Glomerular visceral epithelial cell (primary cell): ENCODE results near the gene PRPF6.
A peak's percentile ranks its signal among the peaks of the same experiment; 100 is the strongest.

Source experiments
- DNase-seq: peaks from one replicate; pipeline ENCODE4 v3.0.0-alpha.2; 2016; ENCODE audit errors: extremely low spot score

The PRPF6 gene

DNA sequence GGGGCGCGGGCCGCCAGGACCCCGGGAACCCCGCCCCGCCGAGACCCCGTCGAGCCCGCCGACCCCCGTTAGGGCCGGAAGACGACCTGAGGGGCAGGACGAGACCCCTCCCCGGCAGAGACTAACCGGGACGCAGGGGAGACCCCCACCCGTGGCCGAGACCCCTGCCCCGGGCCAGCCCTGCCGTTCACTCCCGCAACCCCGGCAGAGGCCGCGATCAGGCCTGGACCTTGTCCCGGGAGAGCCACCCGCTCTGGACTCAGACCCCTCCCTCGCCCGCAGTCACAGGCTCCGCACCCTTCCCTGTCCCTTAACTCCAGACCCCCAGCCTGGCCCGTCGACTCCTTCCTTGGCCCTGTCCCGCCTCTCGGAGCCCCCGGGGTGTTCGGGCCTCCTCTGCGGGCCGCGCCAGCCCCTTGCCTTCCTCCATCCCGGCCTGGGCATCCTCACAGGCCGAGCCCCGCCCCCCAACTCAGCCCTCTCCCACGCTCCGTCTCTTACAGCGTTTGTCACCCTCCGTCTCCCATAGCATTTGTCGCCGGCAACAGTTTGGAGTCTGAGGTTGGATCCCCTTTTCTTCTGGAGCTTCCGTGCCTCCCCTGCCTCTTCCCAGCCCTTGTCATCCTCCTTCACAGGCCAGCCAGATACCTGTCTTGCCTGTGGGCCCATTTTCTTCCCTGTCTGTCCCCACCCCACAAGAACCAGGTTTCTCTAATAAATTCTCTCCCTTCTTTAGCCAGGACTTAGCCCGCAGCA lies 82.6 kb downstream of the PRPF6 start:
- no peak for DNase-seq

DNA sequence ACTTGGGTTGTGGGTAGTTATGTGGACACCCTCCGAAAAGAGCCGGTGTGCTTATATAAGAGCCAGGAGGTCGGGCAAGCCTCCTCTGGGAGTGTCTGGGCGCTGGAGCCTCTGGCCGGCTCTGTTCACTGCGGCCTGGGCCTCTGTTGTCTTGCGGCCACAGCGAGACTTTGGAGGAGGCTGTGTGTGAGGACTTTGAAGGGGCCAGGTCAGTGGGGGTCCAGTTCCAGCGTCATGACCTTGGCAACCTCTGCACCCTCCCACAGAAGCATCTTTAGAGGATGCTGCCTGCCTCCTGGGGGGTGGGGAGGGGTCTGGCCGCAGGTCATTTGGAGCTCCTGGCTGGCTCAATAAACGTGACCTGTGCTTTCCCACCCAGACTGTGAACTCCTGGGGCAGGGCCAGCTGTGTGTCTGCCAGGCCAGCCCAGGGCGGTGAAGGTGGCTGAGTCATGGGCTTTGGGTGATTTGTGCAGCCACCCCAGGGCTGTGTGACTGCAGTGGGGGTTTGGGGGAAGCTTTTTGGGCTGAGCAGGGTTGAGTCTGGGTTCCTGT lies 83.3 kb downstream of the PRPF6 start:
- peak; percentile 81 for DNase-seq

DNA sequence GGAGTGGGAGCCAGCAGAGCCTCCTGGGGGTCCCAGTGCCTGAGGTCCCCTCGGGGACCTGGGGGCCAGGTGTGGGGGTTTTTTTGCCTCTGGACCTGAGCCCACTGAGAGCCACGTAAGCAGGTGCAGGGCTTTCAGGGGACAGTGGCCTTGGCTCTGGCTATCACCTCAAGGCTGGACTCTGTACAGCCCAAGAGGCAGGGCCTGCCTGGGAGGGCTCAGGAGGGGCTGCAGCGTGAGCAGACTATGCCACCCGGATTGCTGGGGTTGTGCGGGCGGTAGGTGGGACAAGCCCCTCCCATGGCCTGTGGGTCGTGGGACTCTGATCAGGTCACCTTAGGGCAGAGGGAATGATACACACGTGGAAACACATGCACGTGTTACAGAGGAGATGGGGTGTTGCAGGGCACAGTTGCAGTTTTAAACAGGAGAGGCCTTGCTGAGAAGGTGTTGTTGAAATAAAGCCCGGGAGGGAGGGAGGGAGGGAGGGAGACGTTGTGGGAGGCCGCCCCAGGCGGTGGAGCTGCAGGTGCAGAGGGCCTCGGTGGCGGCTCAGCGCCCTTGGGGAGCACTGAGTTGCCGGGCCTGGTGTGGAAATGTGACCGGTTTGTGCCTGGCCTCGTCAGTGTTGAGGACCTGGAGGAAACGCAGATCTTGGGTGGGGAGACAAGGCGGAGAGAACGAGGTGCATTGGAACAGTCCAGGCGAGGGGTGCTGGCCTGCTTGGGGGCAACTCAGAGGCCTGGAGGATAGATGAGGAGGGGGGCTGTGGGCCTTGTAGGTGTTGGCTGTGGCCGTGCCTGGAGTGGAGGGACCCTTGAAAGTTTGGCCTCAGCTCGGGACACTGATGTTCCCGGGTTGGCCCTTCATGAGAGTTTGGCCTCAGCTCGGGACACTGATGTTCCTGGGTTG lies 84.4 kb downstream of the PRPF6 start:
- DNase-seq = no peak

DNA sequence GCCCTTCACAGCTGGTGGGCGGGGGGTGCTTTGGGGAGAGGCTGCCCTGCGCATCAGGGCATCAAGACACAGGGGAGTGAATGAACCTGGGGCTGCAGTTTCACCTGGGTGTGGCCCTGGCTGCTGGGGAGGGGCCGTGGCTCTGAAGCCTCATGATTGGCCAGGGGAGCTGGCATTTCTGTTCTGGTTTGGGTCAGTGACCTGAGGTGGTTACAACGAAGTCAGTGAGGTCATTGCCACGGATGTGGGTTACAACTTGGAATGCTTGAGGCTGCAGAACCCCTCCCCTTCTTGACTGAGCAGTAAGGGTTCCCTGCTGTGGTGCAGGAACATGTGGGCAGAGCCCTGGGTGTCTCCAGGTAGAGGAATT lies 85.0 kb downstream of the PRPF6 start:
- peak; percentile 97 for DNase-seq

DNA sequence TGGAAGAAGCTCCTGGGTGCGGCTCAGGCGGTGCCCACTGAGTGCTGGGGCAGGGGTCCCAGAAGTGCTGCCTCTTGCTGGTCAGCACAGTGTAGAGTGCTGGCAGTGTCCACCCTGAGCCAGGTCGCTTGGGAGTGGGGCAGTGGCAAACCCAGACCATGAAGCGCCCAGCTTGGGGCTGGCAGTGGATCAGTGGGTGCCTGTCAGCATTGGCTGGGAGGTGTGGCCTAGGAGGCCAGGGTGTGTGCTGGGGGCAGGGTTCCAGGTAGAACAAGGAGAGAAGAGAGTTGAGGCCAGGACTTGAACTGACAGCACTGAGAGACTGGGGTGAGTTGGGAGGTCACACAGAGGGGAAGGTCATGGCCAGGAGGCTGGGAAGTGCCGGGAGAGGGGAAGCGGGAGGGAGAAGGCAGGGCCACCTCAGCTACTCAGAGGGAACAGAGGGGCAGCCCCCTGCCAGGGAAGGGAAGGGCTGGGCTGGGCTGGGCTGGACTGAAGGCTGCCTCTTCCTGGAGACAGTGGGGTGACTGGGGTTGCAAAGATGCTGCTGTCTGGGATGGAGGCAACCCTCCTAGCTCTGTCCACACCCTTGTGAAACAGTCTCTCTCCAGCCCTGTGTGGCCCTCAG lies 86.2 kb downstream of the PRPF6 start:
- DNase-seq = no peak

DNA sequence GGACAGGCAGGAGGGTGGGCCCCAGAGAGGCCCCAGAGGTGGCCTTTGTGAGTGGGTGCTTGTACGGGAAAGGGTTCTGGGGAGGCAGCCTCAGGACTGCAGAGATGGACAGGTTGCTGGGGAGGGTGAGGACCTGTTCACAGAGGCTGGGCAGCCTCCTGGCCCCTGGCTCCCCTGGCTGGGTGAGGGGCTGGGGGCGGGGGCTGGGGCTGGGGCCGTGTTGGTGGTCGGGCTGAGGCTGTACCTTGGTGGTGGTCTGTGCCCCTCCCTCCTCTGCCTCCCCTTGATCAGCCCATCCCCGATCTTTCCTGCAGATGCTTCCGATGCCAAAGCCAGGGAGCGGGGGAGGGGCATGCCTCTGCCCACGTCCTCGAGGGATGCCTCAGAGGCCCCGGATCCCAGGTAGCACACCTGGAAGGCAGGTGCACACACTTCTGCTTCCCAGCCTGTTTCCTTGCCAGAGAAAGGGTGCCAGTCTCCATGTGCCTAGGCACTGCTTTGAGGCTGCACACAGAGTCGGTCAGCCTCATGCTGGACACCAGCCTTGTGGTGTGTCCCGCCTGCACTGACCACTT lies 86.9 kb downstream of the PRPF6 start:
- DNase-seq = no peak

DNA sequence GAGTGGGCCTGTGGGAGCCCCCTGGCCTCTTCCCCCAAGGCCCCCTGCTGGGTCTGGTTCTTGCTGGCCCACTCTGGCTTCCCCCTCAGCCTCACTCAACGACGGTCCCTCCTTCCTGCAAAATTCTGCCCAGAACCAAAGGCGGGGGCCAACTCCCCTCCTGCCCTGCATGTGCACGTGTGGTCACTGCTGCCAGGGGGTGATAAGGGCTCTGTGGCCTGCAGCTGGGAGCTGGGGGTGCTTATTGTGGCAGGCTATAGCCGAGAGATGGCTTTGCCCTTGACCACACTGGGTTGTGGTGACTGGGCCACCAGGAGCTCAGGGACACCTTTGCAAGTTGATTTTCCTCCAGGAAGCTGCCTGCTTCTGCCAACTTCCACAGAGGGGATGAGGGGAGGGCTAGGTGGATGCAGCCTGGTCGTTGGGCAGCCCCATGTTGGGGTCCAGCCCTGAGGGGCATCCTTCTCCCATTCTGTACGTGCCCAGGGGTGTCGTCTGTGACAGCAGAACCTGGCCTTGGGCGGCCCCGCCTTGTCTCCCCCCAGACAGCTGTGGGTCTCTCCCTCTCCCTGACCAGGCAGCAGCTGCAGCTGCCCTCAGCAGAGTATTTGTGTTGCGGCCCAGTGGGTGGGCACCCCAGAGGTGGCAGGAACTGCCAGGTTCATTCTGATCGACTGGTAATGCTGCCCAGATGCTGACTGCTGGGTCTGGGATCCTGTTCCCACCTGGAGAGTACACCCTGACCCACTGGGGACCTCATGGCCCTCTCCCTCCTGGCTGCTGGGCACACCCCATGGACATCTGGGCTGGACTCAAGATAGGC lies 87.7 kb downstream of the PRPF6 start:
- no peak for DNase-seq

DNA sequence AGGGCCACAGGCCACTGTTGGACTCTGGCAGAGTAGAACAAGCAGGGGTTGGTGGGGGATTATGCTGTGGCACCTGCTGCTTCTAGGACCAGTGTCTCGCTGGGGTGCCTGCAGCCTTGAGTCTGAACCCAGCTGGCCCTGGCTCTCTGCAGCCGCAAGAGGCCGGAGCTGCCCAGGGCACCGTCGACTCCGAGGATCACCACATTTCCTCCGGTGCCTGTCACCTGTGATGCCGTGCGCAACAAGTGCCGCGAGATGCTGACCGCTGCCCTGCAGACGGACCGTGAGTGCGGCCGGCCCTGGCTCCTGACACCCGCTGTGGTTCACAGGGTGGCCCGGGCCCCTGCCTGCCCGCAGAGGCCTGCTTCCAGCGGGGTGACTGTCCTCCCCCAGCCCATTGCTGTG lies 88.3 kb downstream of the PRPF6 start:
- no peak for DNase-seq

DNA sequence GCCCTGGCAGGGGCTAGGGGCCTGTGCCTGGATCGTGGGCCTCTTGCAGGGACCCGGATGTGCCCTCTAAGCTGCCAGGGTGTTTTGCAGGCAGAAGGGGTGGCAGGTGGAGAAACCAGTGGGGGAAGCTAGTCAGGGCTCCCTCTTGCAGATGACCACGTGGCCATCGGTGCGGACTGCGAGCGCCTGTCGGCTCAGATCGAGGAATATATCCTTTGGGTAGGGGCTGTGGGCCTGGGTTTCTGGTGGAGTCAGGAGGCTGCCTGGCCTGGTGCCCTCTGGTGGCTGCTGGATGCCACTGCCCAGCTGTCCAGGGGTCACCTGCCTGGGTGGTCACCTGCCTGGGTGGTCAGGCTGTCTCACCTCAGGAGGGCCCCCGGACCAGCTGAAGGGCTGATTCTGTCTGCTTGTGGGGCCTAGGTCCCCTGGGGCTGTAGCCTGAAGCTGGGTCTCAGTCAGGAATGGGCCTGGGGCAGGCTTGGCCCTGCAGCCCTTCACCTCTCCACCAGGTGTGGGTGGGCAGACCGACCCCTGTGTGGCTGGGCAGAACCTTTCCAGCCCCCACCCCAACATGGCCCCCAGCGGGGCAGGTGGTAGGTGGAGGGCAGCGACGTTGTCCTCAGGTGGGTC lies 88.8 kb downstream of the PRPF6 start:
- DNase-seq = peak; percentile 51

DNA sequence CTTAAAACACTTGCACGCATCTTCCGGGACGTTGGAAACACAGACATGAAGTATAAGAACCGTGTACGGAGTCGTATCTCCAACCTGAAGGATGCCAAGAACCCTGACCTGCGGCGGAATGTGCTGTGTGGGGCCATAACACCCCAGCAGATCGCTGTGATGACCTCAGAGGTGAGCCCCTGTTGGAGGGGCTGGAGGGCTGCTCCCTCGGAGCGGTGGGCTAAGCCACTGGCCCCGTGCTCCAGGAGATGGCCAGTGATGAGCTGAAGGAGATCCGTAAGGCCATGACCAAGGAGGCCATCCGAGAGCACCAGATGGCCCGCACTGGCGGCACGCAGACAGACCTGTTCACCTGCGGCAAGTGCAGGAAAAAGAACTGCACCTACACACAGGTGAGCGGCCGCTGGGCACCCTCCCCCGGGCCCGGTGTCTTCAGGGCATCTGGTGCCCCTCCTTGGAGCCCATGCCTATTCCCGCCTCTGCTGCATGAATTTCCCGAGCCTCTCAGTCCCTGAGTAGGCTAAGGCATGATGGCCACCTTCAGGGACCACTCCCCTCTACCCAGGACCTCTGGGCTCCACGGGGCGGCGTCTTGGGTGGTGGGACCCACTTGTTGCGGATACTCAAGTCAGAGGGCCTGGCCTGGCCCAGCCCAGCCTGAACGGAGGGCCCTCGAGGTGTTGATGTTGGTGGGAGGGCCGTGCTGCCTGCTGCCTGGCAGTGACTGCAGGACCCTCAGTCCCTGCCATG lies 89.5 kb downstream of the PRPF6 start:
- no peak for DNase-seq

DNA sequence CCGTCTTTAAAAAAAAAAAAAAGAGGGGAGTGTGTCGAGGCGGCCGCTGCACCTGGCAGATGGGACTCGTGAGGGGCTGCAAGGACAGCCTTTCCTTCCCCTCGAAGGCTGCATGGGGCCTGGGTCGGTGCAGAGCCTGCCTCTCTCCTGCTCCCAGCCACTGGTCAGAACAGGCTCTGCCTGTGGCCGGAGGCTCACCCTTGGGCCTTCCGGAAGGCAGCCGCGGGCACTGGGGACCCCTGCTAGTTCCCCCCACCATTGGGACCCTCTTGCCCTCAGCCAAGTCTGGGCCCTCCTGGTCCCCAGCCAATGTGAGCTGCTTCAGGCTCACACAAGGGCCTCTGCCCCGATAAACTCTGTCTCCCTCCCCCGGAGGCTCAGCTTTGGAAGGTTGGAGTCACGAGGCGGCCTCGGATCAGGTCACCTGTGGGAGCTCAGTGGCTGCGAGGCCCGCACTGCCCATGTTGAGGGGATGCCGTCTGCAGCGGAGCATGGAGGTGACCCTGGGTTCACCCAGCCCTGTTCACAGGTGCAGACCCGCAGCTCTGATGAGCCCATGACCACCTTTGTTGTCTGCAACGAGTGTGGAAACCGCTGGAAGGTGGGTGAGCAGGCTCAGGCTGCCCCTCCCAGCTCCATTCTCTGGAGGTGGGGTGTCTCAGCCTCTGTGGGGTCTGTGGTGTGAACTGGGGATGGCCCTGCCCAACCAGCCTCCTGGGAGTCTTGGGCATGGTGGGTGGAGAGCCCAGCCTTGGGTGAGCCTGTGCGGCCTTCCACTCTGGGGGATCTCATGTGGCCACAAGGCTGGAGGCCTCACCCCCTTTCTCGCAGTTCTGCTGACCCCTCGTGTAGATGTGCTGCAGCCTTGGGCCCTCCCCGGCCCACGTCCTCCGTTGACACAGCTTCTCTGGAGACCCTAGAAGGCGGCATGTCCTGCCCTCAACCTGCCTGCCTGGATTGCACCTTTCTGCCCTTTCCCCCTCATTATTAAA lies 90.7 kb downstream of the PRPF6 start:
- DNase-seq = no peak

DNA sequence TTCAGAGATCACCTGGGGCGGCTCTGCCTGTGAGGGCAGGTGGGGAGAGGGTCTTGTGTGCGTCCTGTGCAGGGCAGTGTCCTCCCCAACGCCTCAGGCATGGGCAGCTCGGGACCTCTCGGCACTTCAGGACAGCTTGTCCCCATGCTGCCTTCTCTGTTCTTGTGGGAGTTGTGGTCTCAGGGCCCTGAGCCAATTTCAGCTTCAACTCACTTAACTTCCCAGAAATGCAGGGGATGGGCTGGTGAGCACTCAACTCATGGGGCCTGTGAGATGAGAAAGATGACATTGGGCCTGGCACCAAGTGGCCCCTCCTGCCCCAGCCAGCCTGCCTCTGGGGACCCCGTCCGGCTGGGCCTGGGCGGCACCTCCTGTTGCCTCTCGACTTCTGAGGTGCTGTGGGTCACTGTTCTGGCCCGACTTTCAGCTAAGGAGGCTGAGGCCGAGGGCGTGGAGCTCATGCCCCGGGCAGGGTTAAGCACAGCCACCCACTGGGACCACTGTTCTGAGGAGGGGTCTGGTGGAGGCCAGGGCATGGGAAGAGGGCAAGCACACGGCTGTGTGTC lies 91.6 kb downstream of the PRPF6 start:
- DNase-seq = no peak

DNA sequence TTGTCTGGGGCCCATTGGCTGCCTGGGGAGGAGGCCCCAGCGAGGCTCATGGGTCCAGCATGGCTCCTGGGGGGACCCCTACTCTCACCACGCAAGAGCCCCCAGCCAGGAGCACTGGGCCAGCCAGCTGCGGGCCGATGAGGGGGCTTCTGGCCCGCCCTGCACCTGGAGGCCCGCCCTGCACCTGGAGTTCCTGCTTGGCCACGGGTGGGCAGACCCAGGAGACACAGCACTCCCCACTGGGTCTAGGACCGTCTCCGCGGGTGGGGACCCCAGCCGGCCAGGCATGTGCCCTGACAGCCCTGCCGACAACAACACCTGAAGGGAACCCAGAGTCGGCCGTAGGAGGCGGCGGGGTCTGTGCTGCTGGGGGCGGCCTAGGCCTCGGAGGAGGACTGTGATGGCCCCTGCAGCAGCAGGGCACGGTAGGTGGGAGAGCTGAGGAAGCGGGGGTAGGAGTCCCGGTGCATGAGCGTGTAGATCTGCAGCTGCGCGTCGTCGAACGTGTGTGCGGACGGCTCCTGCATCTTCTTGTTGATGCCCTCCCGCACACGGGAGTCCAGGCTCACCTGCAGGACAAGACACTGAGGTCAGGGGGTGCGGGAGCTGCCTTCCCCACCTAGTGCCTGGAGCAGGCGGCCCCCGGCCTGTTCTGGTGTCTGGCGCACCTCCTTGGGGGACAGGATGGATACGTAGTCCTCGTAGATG lies 92.7 kb downstream of the PRPF6 start:
- no peak for DNase-seq

DNA sequence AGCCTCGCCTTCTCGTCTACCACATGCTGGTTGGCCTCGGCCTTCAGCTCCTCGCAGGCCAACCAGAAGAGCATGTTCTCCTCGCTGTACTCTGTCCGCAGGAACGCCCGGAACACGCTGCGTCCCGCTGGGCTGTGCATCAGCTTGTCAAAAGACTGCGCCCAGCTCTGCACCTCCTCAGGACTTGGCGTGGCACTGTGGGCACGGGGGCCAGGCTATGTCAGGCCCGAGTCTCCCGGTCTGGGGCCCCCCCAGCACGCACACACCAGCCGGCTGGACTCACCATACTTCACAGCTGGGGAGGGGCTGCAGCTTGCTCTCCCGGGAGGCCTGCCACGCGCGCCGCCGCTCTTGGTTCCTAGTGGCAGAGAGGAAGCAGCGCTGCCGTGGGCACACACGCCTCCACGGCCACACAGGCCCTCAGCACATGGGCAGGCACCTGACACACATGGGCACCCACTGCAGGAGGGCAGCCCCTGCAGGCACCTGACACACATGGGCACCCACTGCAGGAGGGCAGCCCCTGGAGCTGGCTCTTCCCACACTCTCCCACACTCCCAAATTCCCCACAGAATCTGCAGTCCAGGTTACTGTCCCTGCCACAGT lies 93.4 kb downstream of the PRPF6 start:
- DNase-seq = no peak

DNA sequence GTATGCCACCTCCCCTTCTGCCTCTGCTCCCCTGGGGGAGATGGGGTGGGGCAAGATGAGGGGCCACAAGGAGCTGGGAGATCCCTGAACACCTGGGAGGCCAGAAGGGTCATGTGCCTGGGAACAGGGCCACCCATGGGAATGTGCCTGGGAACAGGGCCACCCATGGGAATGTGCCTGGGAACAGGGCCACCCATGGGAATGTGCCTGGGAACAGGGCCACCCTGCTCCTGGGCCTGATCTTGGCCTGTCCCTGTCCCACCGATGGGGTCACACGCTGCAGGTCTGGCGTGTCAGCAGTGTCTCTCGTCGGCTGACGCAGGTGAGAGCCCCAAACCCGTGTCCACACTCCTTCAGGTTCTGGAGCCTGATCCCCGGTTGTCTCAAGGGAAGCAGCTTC lies 94.0 kb downstream of the PRPF6 start:
- no peak for DNase-seq

DNA sequence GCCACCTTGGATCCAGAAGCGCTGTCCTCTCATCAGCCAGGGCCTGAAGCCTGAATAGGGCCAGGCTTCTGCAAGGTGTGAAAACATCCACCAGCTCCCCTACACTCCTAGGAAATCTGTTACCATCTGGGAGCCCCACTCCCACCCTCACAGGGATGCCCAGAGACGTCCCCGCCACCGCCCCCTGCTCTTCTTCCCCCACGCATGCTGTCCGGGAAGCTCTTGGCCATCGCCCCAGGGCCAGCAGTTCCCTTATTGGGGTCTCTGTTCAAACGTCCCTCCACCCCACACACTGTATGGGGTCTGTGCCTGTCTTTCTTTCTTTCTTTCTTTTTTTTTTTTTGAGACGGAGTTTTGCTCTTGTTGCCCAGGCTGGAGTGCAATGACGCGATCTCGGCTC lies 94.6 kb downstream of the PRPF6 start:
- no peak for DNase-seq
